Ammon's horn (tissue), 1 donor: ENCODE measurements around the gene CCDC66.

Experiments used
- DNase-seq: peaks from one replicate; pipeline ENCODE4 v3.0.0-alpha.2; 2016; ENCODE audit warnings: low spot score

Gene CCDC66

DNA sequence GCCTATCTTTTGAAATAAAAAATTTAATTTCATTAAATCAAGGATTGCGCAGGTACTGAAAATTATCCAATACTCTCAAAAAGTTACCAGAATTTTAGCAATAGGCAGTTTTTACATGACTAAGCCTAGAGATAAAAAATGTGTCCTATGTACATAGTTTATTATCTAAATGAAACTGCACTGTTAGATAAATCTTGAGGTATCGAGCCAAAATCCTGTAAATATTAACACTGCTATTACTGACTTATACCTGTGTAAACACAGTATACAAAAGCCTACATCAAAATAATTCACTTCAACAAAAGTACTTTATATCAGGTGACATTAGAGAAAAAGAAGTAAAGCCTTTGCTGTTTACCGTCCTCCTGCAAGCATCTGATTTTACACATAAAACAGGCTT lies 65.4 kb downstream of the CCDC66 start:
- DNase-seq = no peak

DNA sequence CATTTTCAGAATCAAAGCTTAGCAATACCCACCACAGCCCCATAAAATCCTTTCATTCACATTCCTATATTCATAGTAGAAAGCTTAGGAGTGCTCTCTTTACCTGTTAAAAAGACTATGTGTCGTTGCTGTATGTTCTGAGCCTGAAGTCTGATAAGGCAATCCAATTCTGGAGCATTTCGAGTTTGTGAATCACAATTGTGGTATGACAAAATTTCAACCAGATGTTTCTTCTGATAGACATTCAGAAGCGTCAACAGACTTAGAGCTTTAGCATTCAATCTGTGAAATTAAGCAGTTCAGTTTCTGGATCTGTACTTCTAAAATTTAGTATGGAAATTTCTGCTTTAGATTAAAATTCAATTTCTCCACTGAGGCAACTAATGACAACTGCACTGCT lies 67.8 kb downstream of the CCDC66 start:
- DNase-seq = no peak

DNA sequence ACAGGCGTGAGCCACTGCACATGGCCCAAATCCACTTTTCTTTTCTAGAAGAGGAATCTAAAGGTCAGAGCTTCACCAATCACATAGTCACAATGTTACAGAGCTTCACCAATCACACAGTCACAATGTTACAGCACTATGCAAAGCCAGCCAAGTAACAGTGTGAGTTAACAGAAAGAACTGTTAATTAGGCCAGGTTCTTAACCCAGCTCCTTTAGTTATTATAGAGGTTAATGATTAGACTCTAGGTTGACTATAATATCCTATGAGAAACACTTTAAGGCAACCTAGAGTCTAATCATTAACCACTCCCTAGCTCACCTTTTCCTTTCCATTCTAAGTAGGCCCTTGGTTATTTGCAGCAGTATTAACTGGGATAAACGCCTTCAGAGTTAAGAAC lies 72.1 kb downstream of the CCDC66 start:
- DNase-seq = no peak

DNA sequence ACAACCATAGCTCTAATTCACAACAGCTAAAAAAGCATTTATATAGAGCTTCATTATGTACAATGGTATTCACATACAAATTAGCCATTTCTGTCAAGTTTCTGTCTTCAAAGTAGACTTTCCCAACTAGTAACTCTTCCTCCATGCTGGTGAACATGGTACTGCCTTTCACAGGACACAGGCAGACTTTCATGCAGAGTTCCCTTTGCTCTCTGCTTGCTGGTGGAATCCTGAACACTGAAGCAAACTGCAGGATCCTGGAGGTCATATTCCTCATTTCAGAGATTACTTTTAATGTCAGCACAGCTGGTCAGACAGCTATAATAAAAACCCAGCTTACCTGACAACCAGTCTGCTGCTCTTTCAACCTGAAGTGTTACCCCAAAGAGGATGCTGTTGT lies 72.5 kb downstream of the CCDC66 start:
- DNase-seq = no peak

DNA sequence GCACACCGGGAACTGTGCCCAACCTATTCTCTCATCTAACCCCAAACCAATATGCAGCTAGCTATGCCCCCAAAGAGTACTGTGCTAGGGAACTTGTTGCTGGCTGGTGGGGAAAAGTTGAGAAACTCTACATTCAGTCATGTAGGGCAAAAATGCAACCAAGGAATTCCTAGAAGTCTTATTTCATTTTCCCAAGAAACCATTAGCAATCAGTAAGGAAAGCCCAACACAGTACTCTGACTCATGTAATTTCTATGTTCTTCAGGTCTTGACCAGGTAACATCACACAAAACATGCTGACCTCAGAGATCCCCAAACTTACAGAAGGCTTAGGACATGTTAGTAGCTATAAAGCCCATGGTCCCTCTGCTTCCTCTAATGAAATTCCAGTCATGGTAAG lies 74.0 kb downstream of the CCDC66 start:
- no peak for DNase-seq

DNA sequence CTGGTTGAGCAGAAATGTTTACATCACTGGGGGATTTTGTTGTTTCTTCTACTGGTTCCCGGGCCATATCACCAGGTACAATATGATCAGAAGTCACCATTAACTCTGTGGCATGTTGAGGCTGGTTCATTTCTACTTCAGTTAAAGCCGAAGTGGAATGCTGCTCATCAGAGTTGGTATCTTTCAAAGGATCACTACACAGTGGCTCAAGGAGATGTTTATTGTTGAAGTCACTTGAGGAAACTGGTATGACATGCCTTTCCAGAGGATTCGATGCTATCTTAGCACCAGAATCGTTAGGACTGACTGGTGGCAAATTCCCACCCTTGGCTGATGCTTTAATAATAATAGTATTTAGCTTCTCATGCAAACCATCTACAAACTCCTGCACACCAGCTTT lies 76.2 kb downstream of the CCDC66 start:
- no peak for DNase-seq

DNA sequence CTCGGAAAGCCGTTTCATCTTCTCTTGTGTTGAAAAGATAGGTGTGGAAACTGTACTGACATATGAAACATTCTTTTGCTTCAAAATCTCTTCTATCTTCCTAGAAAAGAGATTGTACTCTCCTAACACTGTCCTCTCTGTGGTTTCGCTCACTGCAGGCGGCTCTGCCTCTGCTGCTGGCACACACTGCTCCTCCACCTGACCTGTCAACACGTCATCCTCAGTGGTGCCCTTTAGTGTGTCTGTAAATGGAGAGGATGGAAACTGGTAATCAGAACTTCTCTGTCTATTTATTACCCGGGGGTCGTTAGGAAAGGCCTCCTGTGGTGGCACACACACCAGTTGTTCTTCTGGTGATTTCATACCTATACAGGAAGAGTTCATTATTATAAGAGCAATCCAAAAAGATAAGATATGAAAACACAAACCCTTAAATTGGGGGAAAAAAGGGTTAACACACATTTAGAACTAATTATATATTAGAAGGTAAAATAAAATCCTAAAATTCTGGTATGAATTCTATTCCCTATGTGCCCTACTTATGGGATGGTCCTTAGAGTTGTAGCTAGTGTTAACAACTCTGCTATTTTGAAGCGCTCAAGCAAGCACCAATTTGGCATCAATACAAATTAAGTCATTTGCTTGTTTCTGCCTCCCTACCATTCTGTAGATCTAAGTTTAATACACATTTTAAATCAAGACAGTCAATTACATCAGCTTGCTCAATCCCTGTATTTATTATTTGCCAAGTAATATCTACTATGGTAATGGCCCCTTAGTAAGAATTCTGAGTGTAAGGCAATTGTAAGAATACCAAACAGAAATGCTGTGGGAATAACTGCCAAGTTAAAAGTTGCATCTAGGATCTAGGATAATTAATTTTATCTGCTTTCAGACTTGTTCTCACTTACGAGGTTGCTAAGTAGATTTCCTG lies 76.9 kb downstream of the CCDC66 start:
- no peak for DNase-seq

DNA sequence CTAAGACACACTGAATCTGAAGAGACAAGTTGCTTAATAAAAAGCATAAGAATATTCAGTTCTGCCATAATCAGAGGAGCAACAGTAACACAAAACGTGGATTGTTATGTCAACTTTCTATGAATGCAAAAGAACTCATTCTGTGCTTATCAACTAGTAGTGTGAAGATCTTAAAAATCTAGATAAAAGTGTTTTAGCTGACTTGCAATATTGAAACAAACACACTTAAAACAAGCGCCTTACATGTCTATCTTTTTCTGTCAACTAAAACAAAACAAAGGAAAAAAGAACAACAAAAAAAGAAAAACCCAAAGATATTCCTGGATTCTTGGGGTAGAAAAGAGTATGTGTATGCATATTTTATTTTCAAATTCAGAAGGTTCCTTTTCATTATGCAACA lies 88.4 kb downstream of the CCDC66 start:
- DNase-seq = no peak

DNA sequence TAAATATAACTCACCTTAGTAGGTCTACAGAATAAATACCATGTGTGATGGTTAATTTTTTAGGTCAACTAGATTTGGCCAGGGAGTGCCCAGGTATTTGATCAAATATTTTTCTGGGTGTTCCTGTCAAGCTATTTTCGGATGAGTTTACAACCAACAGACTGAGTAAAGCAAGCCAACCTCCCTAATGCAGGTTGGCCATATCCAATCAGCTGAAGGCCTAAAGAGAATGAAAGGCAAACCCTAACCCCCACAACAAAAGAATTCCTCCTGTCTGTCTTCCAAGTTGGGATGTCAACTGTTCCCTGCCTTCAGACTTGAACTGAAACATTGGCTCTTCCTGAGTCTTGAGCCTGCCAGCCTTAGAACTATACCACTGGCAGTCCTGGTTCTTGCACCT lies 97.5 kb downstream of the CCDC66 start:
- no peak for DNase-seq

DNA sequence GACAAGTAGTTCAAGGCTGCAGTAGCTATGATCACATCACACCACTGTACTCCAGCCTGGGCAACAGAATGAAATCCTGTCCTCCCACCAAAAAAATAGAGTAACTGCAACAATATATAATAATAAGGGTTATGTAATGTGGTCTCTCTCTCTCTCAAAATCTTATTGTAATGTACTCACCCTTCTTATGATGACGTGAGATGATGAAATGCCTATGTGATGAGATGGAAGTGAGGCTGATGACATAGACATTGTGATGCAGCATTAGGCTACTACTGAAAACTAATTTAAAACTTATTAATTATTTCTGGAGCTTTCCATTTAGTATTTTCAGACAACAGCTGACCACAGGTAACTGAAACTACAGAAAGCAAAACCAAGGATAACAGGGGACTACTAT lies 98.7 kb downstream of the CCDC66 start:
- DNase-seq = no peak

DNA sequence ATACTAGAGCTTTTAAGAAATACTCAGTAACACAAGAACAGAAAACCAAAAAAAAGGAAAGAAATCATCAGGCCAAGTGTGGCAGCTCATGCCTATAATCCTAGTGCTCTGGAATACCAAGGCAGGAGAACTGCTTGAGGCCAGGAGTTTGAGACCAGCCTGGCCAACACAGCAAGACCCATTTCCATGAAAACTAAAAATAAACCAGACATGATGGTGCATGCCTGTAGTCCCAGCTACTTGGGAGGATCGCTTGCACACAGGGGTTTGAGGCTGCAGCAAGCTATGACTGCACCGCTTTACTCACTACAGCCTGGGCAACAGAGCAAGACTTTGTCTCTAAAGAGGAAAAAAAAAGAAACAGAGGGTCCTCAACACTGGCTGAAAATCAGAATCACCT lies 107.8 kb downstream of the CCDC66 start:
- DNase-seq = no peak

DNA sequence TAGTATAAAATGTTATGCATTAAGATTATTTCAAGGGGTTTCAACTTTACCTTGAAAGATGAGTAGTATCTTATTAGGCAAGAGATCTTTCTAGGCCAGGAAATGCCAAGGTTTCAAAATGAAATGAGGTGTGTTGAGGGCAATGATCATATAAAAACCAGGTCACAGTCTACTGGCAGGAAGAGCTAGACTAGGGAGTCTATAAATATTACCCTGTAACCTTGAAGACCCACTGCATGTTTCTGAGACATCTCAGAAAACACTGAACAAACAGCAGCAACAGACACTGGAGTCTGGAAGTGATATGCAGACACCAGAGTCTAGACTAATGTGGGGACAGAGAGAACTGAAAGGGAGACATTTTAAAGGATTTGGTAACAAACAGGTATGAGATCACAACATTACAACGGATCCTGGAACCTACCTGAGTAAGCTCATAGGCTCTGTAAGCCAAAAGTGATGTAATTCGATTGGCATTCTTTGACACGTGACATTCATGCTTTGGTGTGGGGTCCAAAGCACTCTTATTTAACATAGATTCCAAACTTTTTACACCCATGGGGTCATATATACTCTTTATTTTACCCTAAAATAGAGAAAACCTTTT lies 111.1 kb downstream of the CCDC66 start:
- no peak for DNase-seq
